Measurements from ENCODE around the gene RANBP10. TPM values are rescaled to one million over a fixed set of nuclear protein-coding genes. Genes with fewer than 3 reads are reported as not detected.

Gene RANBP10
- total and polyA plus RNA-seq, 10 of the 15 experiments (the other 5 are each of a cell fraction or from before 2014, with no cell fraction given), result 1.2 to 20.4 (median 10.8) TPM

- Histone ChIP-seq H4K20me1 (ENCODE audit: control insufficient read depth, insufficient read depth) (no peaks in the 10 kb centered on the region; the same call in 1 of the 2 replicates), H3K27me3 (replicated peaks in 1 of 2; ENCODE audit: control insufficient read depth in 2 of 2, insufficient read depth in 2 of 2, low read length in 1 of 2) (no peaks in the 10 kb centered on the region), H2AFZ (ENCODE audit: control insufficient read depth, low read depth, low read length) (no peak overlapping the region), H3K27ac (ENCODE audit: control insufficient read depth, insufficient read depth) (no peak overlapping the region), H3K4me3 (no peak overlapping the region), H3K36me3 (ENCODE audit: control insufficient read depth in 2 of 2, insufficient read depth in 2 of 2, low read length in 1 of 2) (no peaks in the 10 kb centered on the region), H3K4me1 (ENCODE audit: control insufficient read depth, insufficient read depth, low read length) (no peaks in the 10 kb centered on the region), H3K9ac (ENCODE audit: control insufficient read depth, insufficient read depth, low read length) (no peak overlapping the region), H3K4me2 (ENCODE audit: control insufficient read depth, insufficient read depth) (no peak overlapping the region), H3K79me2 (ENCODE audit: control insufficient read depth, insufficient read depth, low read length) (no peaks in the 10 kb centered on the region), H3K9me3 (replicated peaks; ENCODE audit: control insufficient read depth, insufficient read depth, low read length) (no peaks in the 10 kb centered on the region)
- CTCF ChIA-PET, result interaction anchor here (0.5 to 0.8 kb wide), 2 partner anchors 11 to 141 kb away, joined by 3 read pairs; no protein-coding TSS in a partner anchor
- SMC1A ChIA-PET (ENCODE audit: uncharacterized antibody, unreplicated experiment), result no interaction called here
- RAD21 ChIA-PET (ENCODE audit: unreplicated experiment), result interaction anchor here (1.1 kb wide), 1 partner anchor 25 kb away, joined by 3 read pairs; no protein-coding TSS in a partner anchor
- POLR2A ChIA-PET, result no interaction called here
- no TSS peak for BruUV-seq (replicated peaks)
- ATAC-seq, result no peak
- no peak for FAIRE-seq
- 53% methylated on average over 11 of the region's 11 CpGs for WGBS (ENCODE audit: insufficient coverage, insufficient replicate concordance, low lambda C conversion rate, missing lambda C conversion rate)
- intact Hi-C loops (cut with micrococcal nuclease; ENCODE audit: unreplicated experiment) (no loop called here), in situ Hi-C loops (cut with MboI) (no loop called here)
- DNase-seq (ENCODE audit: low read depth, low spot score), result no peak
- TF ChIP-seq SRF (IDR thresholded peaks at IDR 0.05; ENCODE audit: low read depth in 2 of 2, low read length in 2 of 2) (no peak), SMAD5 (IDR thresholded peaks at IDR 0.05; ENCODE audit: low read depth) (no peak), NR2C2 (IDR thresholded peaks at IDR 0.05; ENCODE audit: borderline replicate concordance, control insufficient read depth, insufficient read length, low read depth) (no peak), ZZZ3 (IDR thresholded peaks at IDR 0.05; ENCODE audit: control insufficient read depth, insufficient read length, low read depth) (no peak), PKNOX1 (IDR thresholded peaks at IDR 0.05) (no peak), ETV6 (conservative IDR thresholded peaks at IDR 0.05 in 1 of 2, IDR thresholded peaks at IDR 0.05 in 1 of 2; ENCODE audit: borderline replicate concordance in 1 of 2, low read depth in 1 of 2) (no peak), PAX8 (IDR thresholded peaks at IDR 0.05) (no peak)
- TF ChIP-seq, protein P1, sequence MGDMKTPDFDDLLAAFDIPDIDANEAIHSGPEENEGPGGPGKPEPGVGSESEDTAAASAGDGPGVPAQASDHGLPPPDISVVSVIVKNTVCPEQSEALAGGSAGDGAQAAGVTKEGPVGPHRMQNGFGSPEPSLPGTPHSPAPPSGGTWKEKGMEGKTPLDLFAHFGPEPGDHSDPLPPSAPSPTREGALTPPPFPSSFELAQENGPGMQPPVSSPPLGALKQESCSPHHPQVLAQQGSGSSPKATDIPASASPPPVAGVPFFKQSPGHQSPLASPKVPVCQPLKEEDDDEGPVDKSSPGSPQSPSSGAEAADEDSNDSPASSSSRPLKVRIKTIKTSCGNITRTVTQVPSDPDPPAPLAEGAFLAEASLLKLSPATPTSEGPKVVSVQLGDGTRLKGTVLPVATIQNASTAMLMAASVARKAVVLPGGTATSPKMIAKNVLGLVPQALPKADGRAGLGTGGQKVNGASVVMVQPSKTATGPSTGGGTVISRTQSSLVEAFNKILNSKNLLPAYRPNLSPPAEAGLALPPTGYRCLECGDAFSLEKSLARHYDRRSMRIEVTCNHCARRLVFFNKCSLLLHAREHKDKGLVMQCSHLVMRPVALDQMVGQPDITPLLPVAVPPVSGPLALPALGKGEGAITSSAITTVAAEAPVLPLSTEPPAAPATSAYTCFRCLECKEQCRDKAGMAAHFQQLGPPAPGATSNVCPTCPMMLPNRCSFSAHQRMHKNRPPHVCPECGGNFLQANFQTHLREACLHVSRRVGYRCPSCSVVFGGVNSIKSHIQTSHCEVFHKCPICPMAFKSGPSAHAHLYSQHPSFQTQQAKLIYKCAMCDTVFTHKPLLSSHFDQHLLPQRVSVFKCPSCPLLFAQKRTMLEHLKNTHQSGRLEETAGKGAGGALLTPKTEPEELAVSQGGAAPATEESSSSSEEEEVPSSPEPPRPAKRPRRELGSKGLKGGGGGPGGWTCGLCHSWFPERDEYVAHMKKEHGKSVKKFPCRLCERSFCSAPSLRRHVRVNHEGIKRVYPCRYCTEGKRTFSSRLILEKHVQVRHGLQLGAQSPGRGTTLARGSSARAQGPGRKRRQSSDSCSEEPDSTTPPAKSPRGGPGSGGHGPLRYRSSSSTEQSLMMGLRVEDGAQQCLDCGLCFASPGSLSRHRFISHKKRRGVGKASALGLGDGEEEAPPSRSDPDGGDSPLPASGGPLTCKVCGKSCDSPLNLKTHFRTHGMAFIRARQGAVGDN (IDR thresholded peaks at IDR 0.05), result no peak
- TF ChIP-seq, protein P2, sequence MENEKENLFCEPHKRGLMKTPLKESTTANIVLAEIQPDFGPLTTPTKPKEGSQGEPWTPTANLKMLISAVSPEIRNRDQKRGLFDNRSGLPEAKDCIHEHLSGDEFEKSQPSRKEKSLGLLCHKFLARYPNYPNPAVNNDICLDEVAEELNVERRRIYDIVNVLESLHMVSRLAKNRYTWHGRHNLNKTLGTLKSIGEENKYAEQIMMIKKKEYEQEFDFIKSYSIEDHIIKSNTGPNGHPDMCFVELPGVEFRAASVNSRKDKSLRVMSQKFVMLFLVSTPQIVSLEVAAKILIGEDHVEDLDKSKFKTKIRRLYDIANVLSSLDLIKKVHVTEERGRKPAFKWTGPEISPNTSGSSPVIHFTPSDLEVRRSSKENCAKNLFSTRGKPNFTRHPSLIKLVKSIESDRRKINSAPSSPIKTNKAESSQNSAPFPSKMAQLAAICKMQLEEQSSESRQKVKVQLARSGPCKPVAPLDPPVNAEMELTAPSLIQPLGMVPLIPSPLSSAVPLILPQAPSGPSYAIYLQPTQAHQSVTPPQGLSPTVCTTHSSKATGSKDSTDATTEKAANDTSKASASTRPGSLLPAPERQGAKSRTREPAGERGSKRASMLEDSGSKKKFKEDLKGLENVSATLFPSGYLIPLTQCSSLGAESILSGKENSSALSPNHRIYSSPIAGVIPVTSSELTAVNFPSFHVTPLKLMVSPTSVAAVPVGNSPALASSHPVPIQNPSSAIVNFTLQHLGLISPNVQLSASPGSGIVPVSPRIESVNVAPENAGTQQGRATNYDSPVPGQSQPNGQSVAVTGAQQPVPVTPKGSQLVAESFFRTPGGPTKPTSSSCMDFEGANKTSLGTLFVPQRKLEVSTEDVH (IDR thresholded peaks at IDR 0.05; ENCODE audit: low read depth, partially characterized antibody), result no peak
- TF ChIP-seq, protein P3, sequence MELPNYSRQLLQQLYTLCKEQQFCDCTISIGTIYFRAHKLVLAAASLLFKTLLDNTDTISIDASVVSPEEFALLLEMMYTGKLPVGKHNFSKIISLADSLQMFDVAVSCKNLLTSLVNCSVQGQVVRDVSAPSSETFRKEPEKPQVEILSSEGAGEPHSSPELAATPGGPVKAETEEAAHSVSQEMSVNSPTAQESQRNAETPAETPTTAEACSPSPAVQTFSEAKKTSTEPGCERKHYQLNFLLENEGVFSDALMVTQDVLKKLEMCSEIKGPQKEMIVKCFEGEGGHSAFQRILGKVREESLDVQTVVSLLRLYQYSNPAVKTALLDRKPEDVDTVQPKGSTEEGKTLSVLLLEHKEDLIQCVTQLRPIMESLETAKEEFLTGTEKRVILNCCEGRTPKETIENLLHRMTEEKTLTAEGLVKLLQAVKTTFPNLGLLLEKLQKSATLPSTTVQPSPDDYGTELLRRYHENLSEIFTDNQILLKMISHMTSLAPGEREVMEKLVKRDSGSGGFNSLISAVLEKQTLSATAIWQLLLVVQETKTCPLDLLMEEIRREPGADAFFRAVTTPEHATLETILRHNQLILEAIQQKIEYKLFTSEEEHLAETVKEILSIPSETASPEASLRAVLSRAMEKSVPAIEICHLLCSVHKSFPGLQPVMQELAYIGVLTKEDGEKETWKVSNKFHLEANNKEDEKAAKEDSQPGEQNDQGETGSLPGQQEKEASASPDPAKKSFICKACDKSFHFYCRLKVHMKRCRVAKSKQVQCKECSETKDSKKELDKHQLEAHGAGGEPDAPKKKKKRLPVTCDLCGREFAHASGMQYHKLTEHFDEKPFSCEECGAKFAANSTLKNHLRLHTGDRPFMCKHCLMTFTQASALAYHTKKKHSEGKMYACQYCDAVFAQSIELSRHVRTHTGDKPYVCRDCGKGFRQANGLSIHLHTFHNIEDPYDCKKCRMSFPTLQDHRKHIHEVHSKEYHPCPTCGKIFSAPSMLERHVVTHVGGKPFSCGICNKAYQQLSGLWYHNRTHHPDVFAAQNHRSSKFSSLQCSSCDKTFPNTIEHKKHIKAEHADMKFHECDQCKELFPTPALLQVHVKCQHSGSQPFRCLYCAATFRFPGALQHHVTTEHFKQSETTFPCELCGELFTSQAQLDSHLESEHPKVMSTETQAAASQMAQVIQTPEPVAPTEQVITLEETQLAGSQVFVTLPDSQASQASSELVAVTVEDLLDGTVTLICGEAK (IDR thresholded peaks at IDR 0.05; ENCODE audit: borderline replicate concordance), result no peak
These were observed 14.4 kb upstream of the RANBP10 start for GRCh38 chr16:67820608-67821259.
